GM12878 (cell line): ENCODE measurements around the gene SLC38A1.

Experiments
- EGR1 ChIP-seq, 2 experiments: IDR thresholded peaks; 1 replicate in 1 of 2; 2 replicates in 1 of 2; pipeline ENCODE4 v1.6.1; 2011 to 2012; ENCODE audit warnings: low read depth in 2 of 2, low read length in 2 of 2, borderline replicate concordance in 1 of 2, mild to moderate bottlenecking in 1 of 2, moderate library complexity in 1 of 2
- EP300 ChIP-seq, 2 experiments: fragments of 150-350 bp in 1 of 2; IDR thresholded peaks; 2 replicates each; pipeline ENCODE4 v1.6.1; 2011 to 2012; ENCODE audit warnings: low read depth in 2 of 2, low read length in 2 of 2, borderline replicate concordance in 1 of 2, improper control_type of control experiment in 1 of 2, inconsistent platforms in 1 of 2; ENCODE audit not compliant: control insufficient read depth in 1 of 2
- JUNB ChIP-seq: IDR thresholded peaks from 2 replicates; pipeline ENCODE4 v1.6.1; 2016; ENCODE audit warnings: antibody characterized with exemption, mild to moderate bottlenecking
- JUND ChIP-seq: IDR thresholded peaks from 2 replicates; pipeline ENCODE4 v1.6.1; 2012; ENCODE audit warnings: low read depth, mild to moderate bottlenecking, low read length, improper control_type of control experiment, moderate library complexity
- POLR2A ChIP-seq: IDR thresholded peaks from 2 replicates; pipeline ENCODE4 v1.6.1; 2011; ENCODE audit warnings: low read depth, mild to moderate bottlenecking, low read length
- SP1 ChIP-seq: IDR thresholded peaks from one replicate; pipeline ENCODE4 v1.6.1; 2011; ENCODE audit warnings: low read depth, low read length
- TF ChIP-seq, protein P1 (sequence below), 3 experiments: IDR thresholded peaks in 2 of 3; conservative IDR thresholded peaks in 1 of 3; 2 replicates each; pipeline ENCODE4 v1.5.1; 2011; ENCODE audit warnings: low read depth in 3 of 3, low read length in 3 of 3, mild to moderate bottlenecking in 3 of 3, control low read depth in 2 of 3, moderate library complexity in 2 of 3, inconsistent platforms in 1 of 3, mixed read lengths in 1 of 3; ENCODE audit not compliant: control insufficient read depth in 2 of 3, insufficient read depth in 1 of 3; ENCODE audit errors: extremely low read depth in 1 of 3
- TF ChIP-seq, protein P2 (sequence below): fragments of 450-650 bp; formaldehyde crosslinking; IDR thresholded peaks from 2 replicates; pipeline ENCODE4 v1.4.0; 2020; ENCODE audit warnings: mild to moderate bottlenecking, moderate library complexity

DNA sequence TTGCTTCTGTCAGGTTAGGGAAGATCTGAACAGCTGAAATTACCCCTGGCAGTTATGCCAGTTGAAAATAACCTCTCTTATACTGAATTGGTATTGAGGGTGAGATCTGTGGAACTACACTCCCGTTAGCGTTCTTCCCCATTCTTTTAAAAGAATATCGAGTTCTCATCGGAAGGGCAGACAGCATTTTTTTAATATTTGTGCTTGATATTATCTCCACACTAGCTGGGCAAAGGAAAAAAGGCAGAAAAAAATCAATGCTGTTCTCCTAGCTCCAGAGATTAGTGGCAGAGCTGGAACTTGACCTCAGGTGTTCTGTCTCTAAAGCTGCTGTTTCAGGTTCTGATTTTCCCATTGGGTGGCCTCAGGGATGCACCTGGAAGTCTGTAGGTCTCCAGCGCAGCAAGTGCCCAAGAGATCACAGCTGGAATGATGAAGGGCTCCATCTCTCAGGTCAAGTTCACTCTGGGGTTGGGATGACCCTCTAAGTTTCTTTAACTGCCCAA lies 67.5 kb downstream of the SLC38A1 start:
- TF ChIP-seq, protein P1, sequence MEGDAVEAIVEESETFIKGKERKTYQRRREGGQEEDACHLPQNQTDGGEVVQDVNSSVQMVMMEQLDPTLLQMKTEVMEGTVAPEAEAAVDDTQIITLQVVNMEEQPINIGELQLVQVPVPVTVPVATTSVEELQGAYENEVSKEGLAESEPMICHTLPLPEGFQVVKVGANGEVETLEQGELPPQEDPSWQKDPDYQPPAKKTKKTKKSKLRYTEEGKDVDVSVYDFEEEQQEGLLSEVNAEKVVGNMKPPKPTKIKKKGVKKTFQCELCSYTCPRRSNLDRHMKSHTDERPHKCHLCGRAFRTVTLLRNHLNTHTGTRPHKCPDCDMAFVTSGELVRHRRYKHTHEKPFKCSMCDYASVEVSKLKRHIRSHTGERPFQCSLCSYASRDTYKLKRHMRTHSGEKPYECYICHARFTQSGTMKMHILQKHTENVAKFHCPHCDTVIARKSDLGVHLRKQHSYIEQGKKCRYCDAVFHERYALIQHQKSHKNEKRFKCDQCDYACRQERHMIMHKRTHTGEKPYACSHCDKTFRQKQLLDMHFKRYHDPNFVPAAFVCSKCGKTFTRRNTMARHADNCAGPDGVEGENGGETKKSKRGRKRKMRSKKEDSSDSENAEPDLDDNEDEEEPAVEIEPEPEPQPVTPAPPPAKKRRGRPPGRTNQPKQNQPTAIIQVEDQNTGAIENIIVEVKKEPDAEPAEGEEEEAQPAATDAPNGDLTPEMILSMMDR (IDR thresholded peaks at IDR 0.05 in 2 of 3, conservative IDR thresholded peaks at IDR 0.05 in 1 of 3; ENCODE audit: control insufficient read depth in 2 of 3, extremely low read depth in 1 of 3, insufficient read depth in 1 of 3, low read depth in 3 of 3, low read length in 3 of 3) = no peak
- TF ChIP-seq, protein P2, sequence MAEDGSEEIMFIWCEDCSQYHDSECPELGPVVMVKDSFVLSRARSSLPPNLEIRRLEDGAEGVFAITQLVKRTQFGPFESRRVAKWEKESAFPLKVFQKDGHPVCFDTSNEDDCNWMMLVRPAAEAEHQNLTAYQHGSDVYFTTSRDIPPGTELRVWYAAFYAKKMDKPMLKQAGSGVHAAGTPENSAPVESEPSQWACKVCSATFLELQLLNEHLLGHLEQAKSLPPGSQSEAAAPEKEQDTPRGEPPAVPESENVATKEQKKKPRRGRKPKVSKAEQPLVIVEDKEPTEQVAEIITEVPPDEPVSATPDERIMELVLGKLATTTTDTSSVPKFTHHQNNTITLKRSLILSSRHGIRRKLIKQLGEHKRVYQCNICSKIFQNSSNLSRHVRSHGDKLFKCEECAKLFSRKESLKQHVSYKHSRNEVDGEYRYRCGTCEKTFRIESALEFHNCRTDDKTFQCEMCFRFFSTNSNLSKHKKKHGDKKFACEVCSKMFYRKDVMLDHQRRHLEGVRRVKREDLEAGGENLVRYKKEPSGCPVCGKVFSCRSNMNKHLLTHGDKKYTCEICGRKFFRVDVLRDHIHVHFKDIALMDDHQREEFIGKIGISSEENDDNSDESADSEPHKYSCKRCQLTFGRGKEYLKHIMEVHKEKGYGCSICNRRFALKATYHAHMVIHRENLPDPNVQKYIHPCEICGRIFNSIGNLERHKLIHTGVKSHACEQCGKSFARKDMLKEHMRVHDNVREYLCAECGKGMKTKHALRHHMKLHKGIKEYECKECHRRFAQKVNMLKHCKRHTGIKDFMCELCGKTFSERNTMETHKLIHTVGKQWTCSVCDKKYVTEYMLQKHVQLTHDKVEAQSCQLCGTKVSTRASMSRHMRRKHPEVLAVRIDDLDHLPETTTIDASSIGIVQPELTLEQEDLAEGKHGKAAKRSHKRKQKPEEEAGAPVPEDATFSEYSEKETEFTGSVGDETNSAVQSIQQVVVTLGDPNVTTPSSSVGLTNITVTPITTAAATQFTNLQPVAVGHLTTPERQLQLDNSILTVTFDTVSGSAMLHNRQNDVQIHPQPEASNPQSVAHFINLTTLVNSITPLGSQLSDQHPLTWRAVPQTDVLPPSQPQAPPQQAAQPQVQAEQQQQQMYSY = no peak
- TF ChIP-seq EGR1 (IDR thresholded peaks at IDR 0.05; ENCODE audit: borderline replicate concordance in 1 of 2, low read depth in 2 of 2, low read length in 2 of 2) = no peak
- TF ChIP-seq SP1 = no peak
- TF ChIP-seq JUNB = no peak
- TF ChIP-seq JUND = no peak
- TF ChIP-seq EP300 (IDR thresholded peaks at IDR 0.05; ENCODE audit: borderline replicate concordance in 1 of 2, control insufficient read depth in 1 of 2, low read depth in 2 of 2, low read length in 2 of 2) = no peak
- TF ChIP-seq POLR2A = no peak
